Measurements from ENCODE around the gene INPP1.

DNA sequence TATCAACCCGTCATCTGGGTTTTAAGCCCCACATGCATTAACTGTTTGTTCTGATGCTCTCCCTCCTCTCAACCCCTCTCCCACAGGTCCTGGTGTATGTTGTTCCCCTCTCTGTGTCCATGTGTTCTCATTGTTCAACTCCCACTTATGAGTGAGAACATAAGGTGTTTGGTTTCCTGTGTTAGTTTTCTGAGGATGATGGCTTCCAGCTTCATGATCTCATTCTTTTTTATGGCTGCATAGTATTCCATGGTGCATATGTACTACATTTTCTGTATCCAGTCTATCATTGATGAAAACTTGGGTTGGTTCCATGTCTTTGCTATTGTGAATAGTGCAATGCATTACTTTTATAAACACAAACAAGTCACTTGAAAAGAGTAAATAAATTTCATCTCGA is 7.0 kb upstream of the INPP1 start:
- TF ChIP-seq CTCF (IDR thresholded peaks at IDR 0.05; ENCODE audit: low read depth, low read length) (no peak), EZH2phosphoT487 (IDR thresholded peaks at IDR 0.05; ENCODE audit: low read depth) (no peak)

Data from OCI-LY3 (cell line).